HG03280 (cell line): ENCODE results near the gene MLPH.

ENCODE experiments used
- ATAC-seq: cut with Tn5 transposase; IDR thresholded peaks from one replicate; pipeline ENCODE4 v1.9.1; 2021; ENCODE audit warnings: mild to moderate bottlenecking, moderate library complexity; ENCODE audit not compliant: unreplicated experiment

The MLPH gene

GRCh38 chr2:237515621-237516275 is 28.7 kb downstream of the MLPH start:
- no peak for ATAC-seq

- ATAC-seq, result no peak
These were observed 30.1 kb downstream of the MLPH start for GRCh38 chr2:237517163-237517562.

GRCh38 chr2:237517990-237518389 is 30.9 kb downstream of the MLPH start:
- ATAC-seq, result no peak

GRCh38 chr2:237519506-237520245 is 32.6 kb downstream of the MLPH start:
- no peak for ATAC-seq

- no peak for ATAC-seq
These were observed 33.2 kb downstream of the MLPH start for GRCh38 chr2:237520290-237520689.

- no peak for ATAC-seq
These were observed 37.6 kb downstream of the MLPH start for GRCh38 chr2:237524631-237525030.

GRCh38 chr2:237525559-237526157 is 38.6 kb downstream of the MLPH start:
- ATAC-seq, result no peak

GRCh38 chr2:237527233-237527632 is 40.2 kb downstream of the MLPH start:
- ATAC-seq, result no peak

- ATAC-seq, result no peak
These were observed 40.7 kb downstream of the MLPH start for GRCh38 chr2:237527766-237528165.

GRCh38 chr2:237529452-237530402 is 42.7 kb downstream of the MLPH start:
- ATAC-seq, result peak; percentile 78

- ATAC-seq, result peak; percentile 66
These were observed 43.7 kb downstream of the MLPH start for GRCh38 chr2:237530472-237531433.

GRCh38 chr2:237532160-237532559 is 45.1 kb downstream of the MLPH start:
- ATAC-seq, result no peak

- no peak for ATAC-seq
These were observed 46.7 kb downstream of the MLPH start for GRCh38 chr2:237533668-237534161.

- no peak for ATAC-seq
These were observed 47.3 kb downstream of the MLPH start for GRCh38 chr2:237534380-237534779.

- ATAC-seq, result no peak
These were observed 48.5 kb downstream of the MLPH start for GRCh38 chr2:237535385-237536082.

GRCh38 chr2:237536083-237536415 is 49.0 kb downstream of the MLPH start:
- ATAC-seq, result no peak

GRCh38 chr2:237536617-237537016 is 49.6 kb downstream of the MLPH start:
- ATAC-seq, result no peak

GRCh38 chr2:237538001-237538720 is 51.1 kb downstream of the MLPH start:
- ATAC-seq, result no peak

GRCh38 chr2:237538901-237539300 is 51.9 kb downstream of the MLPH start:
- no peak for ATAC-seq
